Cardiac fibroblast (primary cell): ENCODE data around the gene PISD.
"Not testable (repeated sequence)": the region's sequence is repeated elsewhere in the genome, so short reads cannot be mapped to it uniquely, and the experiment has no call there.

Source experiments
- DNase-seq, 2 donors: peaks; one replicate each; pipeline versions ENCODE4 v3.0.0 to v3.0.0-alpha.2; 2010; ENCODE audit warnings: low read depth in 2 of 2
- H3K4me3 ChIP-seq, 2 donors: replicated peaks in 1 of 2; 1 replicate in 1 of 2; 2 replicates in 1 of 2; pipeline ENCODE4 v1.5.1; 2011; ENCODE audit warnings: low read depth in 2 of 2, low read length in 2 of 2, mild to moderate bottlenecking in 2 of 2, moderate library complexity in 1 of 2
- CTCF ChIP-seq: IDR thresholded peaks from one replicate; pipeline ENCODE4 v1.5.1; 2011; ENCODE audit warnings: low read depth, mild to moderate bottlenecking, low read length, inconsistent platforms

Gene PISD

GRCh38 chr22:31683181-31684105, 21.4 kb upstream of the PISD start:
- TF ChIP-seq CTCF = no peak
- no peak for DNase-seq
- H3K4me3 ChIP-seq = no peak overlapping the region

GRCh38 chr22:31682751-31683150, 20.7 kb upstream of the PISD start:
- no peak overlapping the region for H3K4me3 ChIP-seq
- TF ChIP-seq CTCF = no peak
- DNase-seq = no peak

GRCh38 chr22:31681349-31682345, 19.6 kb upstream of the PISD start:
- peak in 1 of 2 donors; percentile 58 for DNase-seq
- H3K4me3 ChIP-seq = no peak overlapping the region
- TF ChIP-seq CTCF = no peak

- no peak for TF ChIP-seq CTCF
- DNase-seq = peak; percentile 57 to 83
- no peak overlapping the region for H3K4me3 ChIP-seq
Measured at GRCh38 chr22:31680861-31681341, 18.9 kb upstream of the PISD start.

GRCh38 chr22:31678748-31679147, 16.7 kb upstream of the PISD start:
- no peak for TF ChIP-seq CTCF
- DNase-seq = no peak

GRCh38 chr22:31676700-31677099, 14.7 kb upstream of the PISD start:
- no peak for TF ChIP-seq CTCF
- peak overlapping the region; percentile 37 to 45 for H3K4me3 ChIP-seq
- DNase-seq = peak; percentile 94

More at GRCh38 chr22:31678748-31679147, 16.7 kb upstream of the PISD start:
- H3K4me3 ChIP-seq = no peak overlapping the region

GRCh38 chr22:31674219-31674618, 12.2 kb upstream of the PISD start:
- not testable (repeated sequence) for H3K4me3 ChIP-seq, DNase-seq

GRCh38 chr22:31668849-31669248, 6.8 kb upstream of the PISD start:
- H3K4me3 ChIP-seq, DNase-seq: not testable (repeated sequence)
